SK-N-MC (cell line): ENCODE data around the gene RALGPS1.

Experiments used
- EZH2 ChIP-seq: fragments of 200-600 bp; sonication (generic); IDR thresholded peaks from one replicate; pipeline ENCODE4 v1.6.1; 2017; ENCODE audit warnings: antibody characterized with exemption
- FOXP2 ChIP-seq: optimal IDR thresholded peaks from 2 replicates; pipeline ENCODE3; 2011; ENCODE audit warnings: mild to moderate bottlenecking, moderate library complexity; ENCODE audit not compliant: insufficient read depth; ENCODE audit errors: extremely low read length, control extremely low read depth
- POLR2AphosphoS5 ChIP-seq: IDR thresholded peaks from 2 replicates; pipeline ENCODE4 v1.6.1; 2012; ENCODE audit warnings: mild to moderate bottlenecking, low read depth, low read length, borderline replicate concordance

GRCh38 chr9:126877418-126877817 lies 37.2 kb upstream of the RALGPS1 start:
- TF ChIP-seq POLR2AphosphoS5, result no peak
- no peak for TF ChIP-seq EZH2
- TF ChIP-seq FOXP2, result no peak
